Activated naive CD4-positive, alpha-beta T cell treated with anti-CD3 and anti-CD28 coated beads, Interleukin-2, amount 50 U/mL, for 16 hours (primary cell): ENCODE measurements around the gene UPF3A.
"Not testable (repeated sequence)": the region's sequence is repeated elsewhere in the genome, so short reads cannot be mapped to it uniquely, and the experiment has no call there.

Experiments
- DNase-seq: peaks from one replicate; pipeline ENCODE4 v3.0.0-alpha.2; 2020

UPF3A gene

DNA sequence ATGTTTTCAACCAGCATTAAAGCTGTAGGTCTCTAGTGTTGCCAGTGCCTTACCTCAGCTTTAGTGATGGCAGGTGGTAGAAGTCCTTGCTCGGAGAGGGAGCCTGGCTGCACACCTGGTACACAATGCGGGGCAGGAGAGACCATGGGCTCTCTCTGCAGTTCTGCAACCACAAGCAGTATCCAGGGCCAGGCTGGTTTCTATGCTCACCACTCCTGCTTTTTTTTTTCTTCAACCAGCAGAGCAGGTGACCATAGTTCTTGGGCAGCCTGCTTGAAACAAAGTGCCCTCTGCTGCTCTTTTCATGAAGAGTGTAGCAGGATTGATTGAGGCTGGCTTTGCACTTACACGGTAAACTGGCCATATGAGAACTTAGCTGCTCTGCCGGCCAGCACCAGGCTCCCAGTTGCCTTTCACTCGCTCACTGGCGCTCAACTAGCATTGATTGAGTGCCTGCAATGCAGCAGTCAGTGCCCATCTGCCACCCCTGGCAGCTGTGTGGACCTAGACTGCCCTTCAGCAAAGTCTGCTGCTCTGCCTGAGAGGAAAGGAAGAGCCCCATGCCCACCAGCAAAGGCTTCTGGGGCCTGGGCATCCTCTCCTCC, 28.5 kb downstream of the UPF3A start:
- no peak for DNase-seq

GRCh38 chr13:114310956-114311355, 29.6 kb downstream of the UPF3A start:
- DNase-seq, result no peak

DNA sequence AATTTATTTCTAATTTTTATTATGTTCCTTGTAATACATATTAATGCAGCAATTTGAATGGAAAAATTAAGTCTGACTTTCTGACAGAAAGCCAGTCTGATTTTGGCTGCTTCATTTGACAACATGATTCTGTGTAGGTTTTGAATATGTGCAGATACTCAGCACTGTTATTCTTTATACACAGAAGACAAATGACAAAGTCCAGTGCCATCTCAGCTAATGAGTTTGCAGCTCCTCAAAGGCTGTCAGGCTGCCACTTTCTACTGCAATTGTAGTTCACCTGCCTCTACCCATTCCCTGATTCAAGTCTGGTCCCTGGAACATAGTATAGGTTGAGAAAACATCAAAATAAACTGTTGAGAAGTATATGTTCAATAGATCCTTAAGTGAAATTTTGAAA, 30.0 kb downstream of the UPF3A start:
- DNase-seq, result no peak

GRCh38 chr13:114311908-114312307, 30.5 kb downstream of the UPF3A start:
- no peak for DNase-seq

- DNase-seq, result peak; percentile 37
Observed at GRCh38 chr13:114313061-114313860, 31.9 kb downstream of the UPF3A start.

GRCh38 chr13:114314074-114314912, 32.9 kb downstream of the UPF3A start, which contains the start of gene CHAMP1:
Gene CHAMP1 (plus strand): TSS chr13:114314503. CDS start chr13:114323843, 9,340 bp downstream.
- DNase-seq, result peak; percentile 94

- no peak for DNase-seq
Observed at GRCh38 chr13:114315074-114315785, 33.8 kb downstream of the UPF3A start.

DNA sequence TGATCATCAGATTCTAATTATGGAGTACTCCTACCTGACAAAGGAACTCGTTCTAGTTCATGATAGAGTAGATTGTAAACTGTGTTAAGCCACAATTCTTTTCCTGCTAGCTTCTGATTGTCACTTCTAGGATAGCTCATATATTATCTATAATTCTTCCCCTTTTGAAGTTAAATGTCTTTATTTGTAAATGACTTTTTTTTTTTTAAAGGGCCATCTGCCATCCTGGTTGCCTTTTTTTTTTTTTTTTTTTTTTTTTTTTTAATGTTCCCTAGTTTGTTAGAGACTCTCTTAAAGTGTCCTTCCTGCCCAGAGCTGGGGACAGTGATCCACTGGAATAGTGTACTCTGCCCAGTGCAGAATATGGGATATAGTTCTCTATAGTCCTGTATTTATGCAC, 37.2 kb downstream of the UPF3A start:
- no peak for DNase-seq

DNA sequence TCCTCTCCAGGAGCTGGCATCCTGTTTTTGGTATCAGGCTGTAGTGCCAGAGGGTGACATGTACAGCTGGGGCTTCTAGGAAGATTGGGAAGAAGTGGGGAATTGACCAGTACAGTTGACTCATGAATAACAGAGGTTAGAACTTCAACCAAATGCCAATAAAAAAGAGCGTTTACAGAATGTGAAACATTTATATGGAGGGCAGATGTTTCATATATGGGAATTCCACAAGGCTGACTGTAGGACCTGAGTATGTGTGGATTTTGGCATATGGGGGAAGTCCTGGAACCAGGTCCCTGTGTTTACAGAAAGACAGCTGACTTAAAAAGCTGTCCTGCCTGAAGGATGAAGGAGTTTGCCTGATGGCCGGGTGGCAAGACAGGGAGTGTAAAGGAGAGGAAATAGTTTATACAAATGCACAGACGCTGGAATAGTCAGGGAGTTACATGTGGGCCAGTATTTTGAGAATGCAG, 38.1 kb downstream of the UPF3A start:
- DNase-seq, result no peak

DNA sequence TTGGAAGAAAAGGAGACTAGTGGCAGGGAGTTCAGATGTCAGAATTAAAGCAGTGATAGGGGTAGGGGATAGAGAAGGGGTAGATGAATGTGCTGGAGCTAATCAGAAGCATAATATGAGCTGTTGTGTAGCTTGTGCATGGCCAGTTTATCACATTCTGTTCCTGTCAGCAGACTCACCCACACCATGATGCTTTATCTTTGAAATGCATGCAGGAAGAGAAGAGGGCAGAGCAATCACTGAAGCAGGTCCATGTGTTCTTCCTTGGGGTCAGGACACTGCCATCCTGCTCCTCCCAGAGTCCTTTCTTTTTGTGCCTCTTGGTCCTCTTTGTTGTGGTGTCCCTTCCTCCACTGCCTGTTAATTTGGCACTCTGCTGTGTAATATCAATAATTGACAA, 38.7 kb downstream of the UPF3A start:
- no peak for DNase-seq

DNA sequence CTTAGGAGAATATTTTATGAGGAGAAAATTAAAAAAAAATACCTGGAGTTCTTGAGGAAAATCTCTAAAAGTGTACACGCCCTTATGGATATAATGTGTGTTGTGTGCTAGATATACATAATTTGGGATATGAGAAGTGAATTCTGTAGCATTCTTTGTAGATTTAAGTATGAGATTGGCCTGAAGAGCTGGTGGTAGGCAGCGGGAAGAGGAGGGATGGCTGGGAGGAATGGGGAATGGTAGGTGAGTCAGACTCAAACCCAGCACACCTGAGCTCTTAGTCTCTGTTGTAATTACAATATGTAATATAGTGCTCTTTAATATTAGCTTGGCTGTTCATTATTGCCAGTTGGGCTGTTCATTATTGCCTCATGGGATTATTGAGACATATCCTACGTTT, 39.9 kb downstream of the UPF3A start:
- no peak for DNase-seq

- no peak for DNase-seq
Observed at GRCh38 chr13:114323349-114323748, 41.9 kb downstream of the UPF3A start.

DNA sequence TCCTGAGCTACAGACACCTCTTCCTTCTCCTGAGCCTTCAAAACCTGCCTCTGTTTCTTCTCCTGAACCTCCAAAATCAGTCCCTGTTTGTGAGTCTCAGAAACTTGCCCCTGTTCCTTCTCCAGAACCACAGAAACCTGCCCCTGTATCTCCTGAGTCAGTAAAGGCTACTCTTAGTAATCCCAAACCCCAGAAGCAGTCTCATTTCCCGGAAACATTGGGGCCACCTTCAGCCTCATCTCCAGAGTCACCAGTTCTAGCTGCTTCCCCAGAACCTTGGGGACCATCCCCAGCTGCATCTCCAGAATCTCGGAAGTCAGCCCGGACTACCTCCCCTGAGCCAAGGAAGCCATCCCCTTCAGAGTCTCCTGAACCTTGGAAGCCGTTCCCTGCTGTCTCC, 42.9 kb downstream of the UPF3A start:
- no peak for DNase-seq

- DNase-seq, result no peak
Observed at GRCh38 chr13:114325729-114326128, 44.3 kb downstream of the UPF3A start.

DNA sequence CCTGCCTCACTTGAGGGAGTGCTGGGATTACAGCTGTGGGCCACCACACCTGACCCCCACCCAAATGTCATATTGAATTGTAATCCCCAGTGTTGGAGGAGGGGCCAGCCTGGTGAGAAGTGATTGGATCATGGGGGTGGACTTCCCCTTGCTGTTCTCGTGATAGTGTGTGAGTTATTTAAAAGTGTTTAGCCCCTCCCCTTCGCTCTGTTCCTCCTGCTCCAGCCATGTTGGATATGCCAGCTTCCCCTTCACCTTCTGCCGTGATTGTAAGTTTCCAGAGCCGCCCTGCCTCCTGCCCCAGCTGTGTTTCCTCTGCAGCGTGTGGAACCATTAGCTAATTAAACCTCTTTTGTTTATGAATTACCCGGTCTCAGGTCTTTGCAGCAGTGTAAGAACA, 46.6 kb downstream of the UPF3A start:
- no peak for DNase-seq

DNA sequence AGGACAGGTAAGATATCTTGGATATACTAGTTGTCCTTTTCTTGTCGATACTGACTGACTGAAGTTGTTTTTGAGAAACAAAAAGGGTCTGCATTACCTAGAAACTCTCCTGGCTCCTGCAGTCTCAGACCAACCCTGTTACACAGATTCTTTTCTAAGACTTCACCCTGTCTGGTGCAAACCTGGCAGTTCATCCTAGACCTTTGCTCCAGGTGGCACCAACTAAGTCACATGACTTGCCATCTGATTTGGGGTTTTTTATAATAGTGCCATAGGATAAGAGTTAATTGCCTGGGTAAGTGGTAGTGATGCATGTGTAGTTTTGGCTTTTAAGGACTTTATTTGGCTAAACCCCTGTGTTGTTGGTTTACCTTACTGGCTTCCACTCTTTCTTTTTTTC, 47.2 kb downstream of the UPF3A start:
- no peak for DNase-seq

GRCh38 chr13:114330086-114330485, 48.7 kb downstream of the UPF3A start:
- DNase-seq, result no peak

DNA sequence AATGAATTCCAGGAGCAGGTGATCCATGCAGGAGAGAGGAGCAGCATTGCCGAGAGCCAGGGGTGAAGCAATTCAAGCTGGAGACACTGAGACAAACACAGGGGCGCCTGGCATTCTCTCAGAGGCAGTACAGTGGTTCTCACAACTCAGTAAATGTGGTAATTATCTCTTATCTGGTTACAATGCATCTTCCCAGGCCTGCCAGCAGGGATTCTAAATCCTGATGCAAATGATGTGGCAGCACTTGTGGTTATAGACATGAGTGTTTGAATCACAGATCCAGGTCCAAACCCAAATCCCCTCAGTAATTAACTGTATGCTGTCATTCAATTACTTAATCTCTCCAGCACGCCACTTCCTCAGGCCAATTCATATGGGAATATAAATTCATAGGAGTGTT, 52.5 kb downstream of the UPF3A start:
- not testable (repeated sequence) for DNase-seq

DNA sequence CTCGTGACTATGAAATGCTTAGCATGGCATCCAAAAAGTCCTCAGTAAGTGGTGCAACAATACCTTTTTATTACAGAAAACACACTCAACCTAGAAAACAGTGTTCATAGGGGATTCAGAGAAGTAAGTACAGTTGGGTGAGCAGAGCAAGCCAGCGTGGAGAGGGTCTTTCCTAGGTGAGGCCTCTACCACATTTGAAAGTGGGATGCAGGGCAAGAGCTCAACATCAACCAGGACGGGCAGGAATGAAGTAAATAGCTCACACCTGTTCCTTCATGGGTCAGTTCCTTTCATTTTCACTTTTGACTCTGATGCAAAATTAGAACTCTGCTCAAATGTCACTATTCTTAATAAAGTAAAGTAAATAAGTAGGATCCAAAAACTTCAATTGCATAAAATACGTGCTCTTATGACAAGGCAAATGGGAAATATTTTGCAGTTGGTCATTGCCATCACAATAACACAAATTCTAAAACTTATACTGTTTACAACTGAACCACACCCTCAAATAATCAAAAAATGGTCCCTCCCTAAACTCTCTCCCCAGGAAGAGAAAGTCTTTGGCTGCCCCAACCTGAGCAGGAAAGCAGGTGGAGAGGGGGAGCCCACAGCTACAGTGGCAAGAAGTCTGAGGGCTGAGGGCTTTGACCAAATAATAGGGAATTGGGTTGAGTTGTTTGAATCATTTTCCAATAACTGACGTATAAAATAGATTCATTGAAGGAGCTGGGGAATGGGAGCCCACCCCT, 53.1 kb downstream of the UPF3A start:
- no peak for DNase-seq

GRCh38 chr13:114336457-114336856, 55.1 kb downstream of the UPF3A start:
- DNase-seq, result not testable (repeated sequence)

GRCh38 chr13:114338959-114339358, 57.6 kb downstream of the UPF3A start:
- DNase-seq, result no peak
